ENCODE results near the gene PPT2. TPM values are rescaled to one million over a fixed set of nuclear protein-coding genes. Genes with fewer than 3 reads are reported as not detected.

Gene PPT2, protein sequence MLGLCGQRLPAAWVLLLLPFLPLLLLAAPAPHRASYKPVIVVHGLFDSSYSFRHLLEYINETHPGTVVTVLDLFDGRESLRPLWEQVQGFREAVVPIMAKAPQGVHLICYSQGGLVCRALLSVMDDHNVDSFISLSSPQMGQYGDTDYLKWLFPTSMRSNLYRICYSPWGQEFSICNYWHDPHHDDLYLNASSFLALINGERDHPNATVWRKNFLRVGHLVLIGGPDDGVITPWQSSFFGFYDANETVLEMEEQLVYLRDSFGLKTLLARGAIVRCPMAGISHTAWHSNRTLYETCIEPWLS
- 10 to 100 TPM; 13.0 to 26.1 (median 24.1) TPM for total RNA-seq

DNA sequence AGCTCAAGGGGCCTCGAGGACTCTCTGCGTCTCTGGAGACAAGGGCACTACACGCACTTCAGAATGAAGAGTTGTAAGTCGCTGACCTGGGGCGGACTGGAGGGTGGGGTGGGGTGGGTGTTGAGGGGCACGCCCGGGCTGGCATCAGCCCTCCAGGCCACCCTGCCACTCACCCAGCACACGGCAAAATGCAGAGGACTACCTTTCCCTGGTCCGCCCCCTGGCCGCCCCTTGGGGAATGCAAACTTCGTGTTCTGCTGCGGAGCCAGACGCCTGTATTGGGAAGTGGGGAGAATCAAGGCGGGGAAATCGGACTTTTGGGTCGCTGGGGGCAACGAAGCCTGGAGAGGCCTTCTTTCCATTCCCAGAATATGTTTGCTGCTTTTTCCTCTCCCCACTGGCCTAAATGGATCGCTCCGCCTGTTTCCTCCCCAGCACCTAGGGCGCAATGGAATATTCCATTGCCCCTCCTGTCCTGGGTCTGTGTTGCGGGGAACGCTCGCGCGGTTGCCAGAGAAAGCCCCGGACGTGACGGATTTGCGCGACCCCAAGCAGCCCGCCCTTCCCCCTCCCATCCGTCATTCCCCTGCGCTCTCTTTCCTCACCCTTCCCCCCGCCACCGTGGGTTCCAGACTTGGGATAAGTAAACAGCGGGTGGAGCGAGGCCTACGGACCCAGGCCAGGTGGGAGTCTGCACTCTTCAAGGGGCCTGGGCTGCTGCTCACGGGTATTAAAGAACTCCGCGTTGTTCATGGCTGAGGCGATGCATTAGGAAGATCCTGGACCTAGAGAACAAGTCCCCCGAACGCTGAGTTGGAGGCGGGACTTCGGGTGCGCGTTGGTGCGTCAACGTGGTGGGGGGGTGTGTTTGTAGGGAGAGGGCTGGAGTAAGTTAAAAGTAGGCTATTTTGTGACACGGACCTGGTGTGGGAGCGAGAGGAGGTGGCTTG, at the start of gene PPT2:
Gene PPT2 (plus strand): TSS at position 578 of the 950 bp plus-strand sequence. CDS start 454 bp downstream, outside the sequence.
- Histone ChIP-seq H3K9me3 (no peaks in the 10 kb centered on the region), H3K4me1 (peaks cover 25 to 26% of the 10 kb centered on the region in 2 donors), H3K27ac (peak within 1 kb of the TSS; percentile 68 to 95 (median 95)), H3K36me3 (peaks cover 0 to 7% of the 10 kb centered on the region in 2 donors), H3K27me3 (no peaks in the 10 kb centered on the region), H3K4me3 (replicated peaks in 1 of 3) (peak within 1 kb of the TSS; percentile 51 to 92 (median 57))
- WGBS, 2 donors: 0 to 1% methylated on average over 46 to 49 of the region's 52 CpGs
- TF ChIP-seq POLR2A (IDR thresholded peaks at IDR 0.05): peak in 1 of 2 donors; percentile 60
- TF ChIP-seq, protein P1, sequence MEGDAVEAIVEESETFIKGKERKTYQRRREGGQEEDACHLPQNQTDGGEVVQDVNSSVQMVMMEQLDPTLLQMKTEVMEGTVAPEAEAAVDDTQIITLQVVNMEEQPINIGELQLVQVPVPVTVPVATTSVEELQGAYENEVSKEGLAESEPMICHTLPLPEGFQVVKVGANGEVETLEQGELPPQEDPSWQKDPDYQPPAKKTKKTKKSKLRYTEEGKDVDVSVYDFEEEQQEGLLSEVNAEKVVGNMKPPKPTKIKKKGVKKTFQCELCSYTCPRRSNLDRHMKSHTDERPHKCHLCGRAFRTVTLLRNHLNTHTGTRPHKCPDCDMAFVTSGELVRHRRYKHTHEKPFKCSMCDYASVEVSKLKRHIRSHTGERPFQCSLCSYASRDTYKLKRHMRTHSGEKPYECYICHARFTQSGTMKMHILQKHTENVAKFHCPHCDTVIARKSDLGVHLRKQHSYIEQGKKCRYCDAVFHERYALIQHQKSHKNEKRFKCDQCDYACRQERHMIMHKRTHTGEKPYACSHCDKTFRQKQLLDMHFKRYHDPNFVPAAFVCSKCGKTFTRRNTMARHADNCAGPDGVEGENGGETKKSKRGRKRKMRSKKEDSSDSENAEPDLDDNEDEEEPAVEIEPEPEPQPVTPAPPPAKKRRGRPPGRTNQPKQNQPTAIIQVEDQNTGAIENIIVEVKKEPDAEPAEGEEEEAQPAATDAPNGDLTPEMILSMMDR (IDR thresholded peaks at IDR 0.05): peak in 4 of 6 experiments; percentile 6 to 32 (median 27)
- peak; percentile 86 to 93 for DNase-seq
- intact Hi-C loops (cut with DNase I): loop anchor here (5.0 to 10.0 kb wide), 2 partner anchors 37 to 109 kb away; no protein-coding TSS in a partner anchor

DNA sequence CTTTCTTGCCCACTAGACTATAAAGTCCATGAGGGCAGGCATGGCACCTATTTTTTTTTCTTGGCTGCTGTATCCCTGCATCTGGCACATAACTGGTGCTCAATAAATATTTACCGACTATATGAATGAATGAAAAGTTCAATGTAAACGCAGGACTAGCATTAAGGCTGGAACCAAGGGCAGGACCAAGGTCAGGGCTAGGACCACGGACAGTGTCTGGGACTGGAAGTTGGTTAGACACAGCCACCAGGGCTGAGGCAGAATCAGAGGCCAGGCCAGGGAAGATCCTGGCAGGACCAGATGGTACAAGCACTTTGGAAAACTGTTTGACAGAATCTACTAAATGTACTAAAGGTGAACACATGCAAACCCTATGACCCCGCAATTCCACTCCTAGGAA, 48.5 kb upstream of the PPT2 start:
- Histone ChIP-seq H3K4me3 (replicated peaks in 1 of 3) (no peak overlapping the region), H3K27ac (no peak overlapping the region), H3K4me1 (peaks cover 6 to 35% of the 10 kb centered on the region in 2 donors), H3K36me3 (no peaks in the 10 kb centered on the region), H3K9me3 (no peaks in the 10 kb centered on the region), H3K27me3 (no peaks in the 10 kb centered on the region)
- TF ChIP-seq, protein P1 (IDR thresholded peaks at IDR 0.05): no peak
- no peak for TF ChIP-seq POLR2A (IDR thresholded peaks at IDR 0.05)
- no peak for DNase-seq
- intact Hi-C loops (cut with DNase I): no loop called here
- WGBS, 2 donors: 79 to 87% methylated on average over 4 of the region's 4 CpGs

DNA sequence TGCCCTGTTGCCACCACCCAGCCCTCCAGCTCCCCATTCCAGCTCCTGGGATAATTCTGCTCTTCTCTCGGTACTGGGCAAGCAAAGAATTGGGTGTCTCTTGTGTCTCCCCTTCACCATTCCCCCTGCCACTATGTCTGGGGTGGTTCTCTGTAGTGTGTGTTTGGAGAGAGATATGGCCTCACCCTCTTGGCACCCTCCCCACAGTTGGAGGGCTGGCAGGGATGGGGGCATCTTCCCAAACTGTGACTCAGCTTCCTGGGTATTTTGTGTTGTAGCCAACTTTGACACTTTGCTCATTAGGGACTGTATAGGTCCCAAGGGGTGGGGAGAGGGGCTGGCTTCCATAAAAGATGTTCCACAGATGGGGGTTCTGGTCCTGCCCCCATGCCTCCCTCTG, 46.5 kb upstream of the PPT2 start:
- peaks cover 6 to 53% of the 10 kb centered on the region in 2 donors for H3K4me1 ChIP-seq
- H3K9me3 ChIP-seq: no peaks in the 10 kb centered on the region
- no peaks in the 10 kb centered on the region for H3K27me3 ChIP-seq
- no peaks in the 10 kb centered on the region for H3K36me3 ChIP-seq
- no peak for DNase-seq
- H3K4me3 ChIP-seq (replicated peaks in 1 of 3): no peak overlapping the region
- 65 to 93% methylated on average over 1 of the region's 1 CpG for WGBS, 2 donors
- intact Hi-C loops (cut with DNase I): no loop called here
- peak overlapping the region; percentile 66 to 78 (median 75) for H3K27ac ChIP-seq
- TF ChIP-seq, protein P1 (IDR thresholded peaks at IDR 0.05): no peak
- TF ChIP-seq POLR2A (IDR thresholded peaks at IDR 0.05): no peak

DNA sequence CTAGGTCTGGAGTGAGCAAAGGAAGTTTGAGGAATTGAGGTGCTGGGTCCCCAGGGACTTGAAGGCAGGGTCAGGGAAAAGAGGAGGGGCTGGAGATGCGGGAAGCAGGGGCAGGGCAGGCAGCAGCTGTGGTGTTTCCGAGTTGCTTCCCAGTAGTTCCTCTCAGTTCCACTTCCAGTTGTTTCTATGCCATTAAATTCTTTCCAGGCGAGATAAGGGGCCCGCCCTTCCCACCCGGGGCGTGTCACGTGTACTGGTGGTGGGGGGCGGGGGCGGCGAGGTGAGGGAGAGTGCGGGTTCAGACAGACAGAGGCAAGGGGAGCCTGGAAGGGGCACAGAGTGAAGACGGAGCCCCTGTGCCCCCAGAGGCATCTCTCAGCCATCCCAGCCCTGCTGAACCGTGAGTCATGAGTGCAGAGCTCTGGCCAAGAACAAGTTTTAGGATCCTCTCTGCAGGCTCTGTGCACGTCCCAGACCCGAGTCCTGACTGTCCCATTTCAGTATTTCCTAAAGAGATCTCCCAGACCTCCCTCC, 45.8 kb upstream of the PPT2 start:
- Histone ChIP-seq H3K9me3 (no peaks in the 10 kb centered on the region), H3K4me3 (replicated peaks in 1 of 3) (peak overlapping the region in 1 of 3 donors; percentile 33), H3K4me1 (peaks cover 6 to 60% of the 10 kb centered on the region in 2 donors), H3K36me3 (no peaks in the 10 kb centered on the region), H3K27me3 (no peaks in the 10 kb centered on the region), H3K27ac (peak overlapping the region; percentile 66 to 78 (median 75))
- WGBS, 2 donors: 2 to 6% methylated on average over 13 to 15 of the region's 15 CpGs
- intact Hi-C loops (cut with DNase I): no loop called here
- no peak for TF ChIP-seq POLR2A (IDR thresholded peaks at IDR 0.05)
- TF ChIP-seq, protein P1 (IDR thresholded peaks at IDR 0.05): no peak
- peak; percentile 47 to 51 for DNase-seq

Measured in thyroid gland (tissue), 4 donors.